Measurements from ENCODE around the gene SDR42E2.

GRCh38 chr16:22206842-22207714 is 44.8 kb downstream of the SDR42E2 start:
- TF ChIP-seq CTCF (conservative IDR thresholded peaks at IDR 0.05) (no peak), ZFX (IDR thresholded peaks at IDR 0.05) (no peak; the same call in 1 of the 2 replicates)

All from C4-2B (cell line).